Caco-2 (cell line): ENCODE measurements around the gene ATP6V0B. TPM values are rescaled to one million over a fixed set of nuclear protein-coding genes. Genes with fewer than 3 reads are reported as not detected.

Experiments used
- Bru-seq: library from RNA; stranded (reverse); fragments of 400-500 nt; gene quantifications from one replicate; lab custom pipeline; 2021; lab: Mats Ljungman, UMichigan
- BruChase-seq, 2 experiments: library from RNA; stranded (reverse); fragments of 400-500 nt; gene quantifications; one replicate each; lab custom pipeline; 2021; lab: Mats Ljungman, UMichigan
- BruUV-seq: library from RNA; stranded (reverse); fragments of 400-500 nt; replicated peaks from 2 replicates; lab custom pipeline; 2021; lab: Mats Ljungman, UMichigan
- CTCF ChIA-PET: fragments of 300-600 bp; sonication (Branson Sonifier 250); formaldehyde crosslinking; loops from one replicate; lab custom pipeline; 2022; ENCODE audit warnings: antibody characterized with exemption; lab: Charles Lee
- POLR2A ChIA-PET: fragments of 300-600 bp; sonication (Branson Sonifier 250); formaldehyde crosslinking; loops from one replicate; lab custom pipeline; 2022; ENCODE audit warnings: antibody characterized with exemption; lab: Charles Lee
- DNase-seq, 2 experiments: peaks; one replicate each; pipeline versions ENCODE4 v3.0.0 to v3.0.0-alpha.2; 2020 to 2022
- H3K27me3 ChIP-seq: replicated peaks from 2 replicates; pipeline ENCODE4 v1.6.0; 2011; ENCODE audit warnings: low read length; ENCODE audit not compliant: control insufficient read depth, insufficient read depth
- H3K36me3 ChIP-seq: 2 replicates; pipeline ENCODE4 v1.5.1; 2011; ENCODE audit warnings: low read length; ENCODE audit not compliant: control insufficient read depth, insufficient read depth
- H3K4me1 ChIP-seq: fragments of 250-450 bp; sonication (Bioruptor Pico); 2 replicates; pipeline ENCODE4 v1.5.1; 2020; ENCODE audit warnings: mild to moderate bottlenecking
- H3K4me3 ChIP-seq: 2 replicates; pipeline ENCODE4 v1.5.1; 2011; ENCODE audit warnings: low read depth, mild to moderate bottlenecking, control low read depth, low read length
- H3K9me3 ChIP-seq: fragments of 250-450 bp; sonication (Bioruptor Pico); 2 replicates; pipeline ENCODE4 v1.5.1; 2020; ENCODE audit warnings: mild to moderate bottlenecking, moderate library complexity
- H3K27ac Mint-ChIP-seq: one replicate; pipeline ENCODE4 v1.8.0; 2022; ENCODE audit warnings: mixed read lengths; ENCODE audit not compliant: unreplicated experiment
- H3K27me3 Mint-ChIP-seq: one replicate; pipeline ENCODE4 v1.8.0; 2022; ENCODE audit warnings: mixed read lengths; ENCODE audit not compliant: insufficient read depth, unreplicated experiment
- H3K36me3 Mint-ChIP-seq: one replicate; pipeline ENCODE4 v1.8.0; 2022; ENCODE audit warnings: mild to moderate bottlenecking, mixed read lengths; ENCODE audit not compliant: insufficient read depth, unreplicated experiment
- H3K4me1 Mint-ChIP-seq: one replicate; pipeline ENCODE4 v1.8.0; 2022; ENCODE audit warnings: low read depth, mixed read lengths; ENCODE audit not compliant: unreplicated experiment
- H3K4me3 Mint-ChIP-seq: one replicate; pipeline ENCODE4 v1.8.0; 2022; ENCODE audit warnings: mild to moderate bottlenecking, moderate library complexity, mixed read lengths; ENCODE audit not compliant: unreplicated experiment
- H3K9me3 Mint-ChIP-seq: one replicate; pipeline ENCODE4 v1.8.0; 2022; ENCODE audit warnings: mixed read lengths; ENCODE audit not compliant: unreplicated experiment
- intact Hi-C: fragments of 100-400 bp; cut with micrococcal nuclease; formaldehyde crosslinking; loops from one replicate; pipeline ENCODE4 v1.10.0; 2022; ENCODE audit not compliant: unreplicated experiment
- long read RNA-seq: library from polyadenylated mRNA; stranded (forward); transcript quantifications from one replicate; pipeline ENCODE4 v2.0.0, GENCODE V29; 2022
- total RNA-seq: library from RNA; stranded (reverse); gene quantifications from 2 replicates; pipeline ENCODE4 v1.2.3, GENCODE V29; 2022
- TF ChIP-seq, protein P1 (sequence below), 2 experiments: fragments of 200-600 bp in 1 of 2; IDR thresholded peaks; 1 replicate in 1 of 2; 2 replicates in 1 of 2; pipeline versions ENCODE4 v1.5.1 to v1.8.0; 2011 to 2022; ENCODE audit warnings: antibody characterized with exemption in 1 of 2, control low read depth in 1 of 2, inconsistent platforms in 1 of 2, low read depth in 1 of 2, low read length in 1 of 2, mild to moderate bottlenecking in 1 of 2, moderate library complexity in 1 of 2; ENCODE audit not compliant: insufficient read depth in 1 of 2, severe bottlenecking in 1 of 2, unreplicated experiment in 1 of 2

ATP6V0B gene
- 89.9 and 91.2 TPM in 2 replicates for total RNA-seq
- percentile 79 among the genes with signal in this experiment for Bru-seq, nascent RNA
- percentile 85 among the genes with signal in this experiment for BruChase-seq, experiment 1, labeled RNA remaining after a 2-hour chase
- percentile 94 among the genes with signal in this experiment for BruChase-seq, experiment 2, labeled RNA remaining after a 6-hour chase
- long read RNA-seq, transcript ATP6V0B-205 (8 exons, 1,298 nt): major isoform, 177 of 210 reads
- long read RNA-seq, transcript ATP6V0B-201 (7 exons, 944 nt): minor isoform, 13 of 210 reads
- long read RNA-seq, partial matches to known transcripts: 1 of 210 reads
- long read RNA-seq, other reads (novel, unspliced or antisense): 11 of 210 reads

DNA sequence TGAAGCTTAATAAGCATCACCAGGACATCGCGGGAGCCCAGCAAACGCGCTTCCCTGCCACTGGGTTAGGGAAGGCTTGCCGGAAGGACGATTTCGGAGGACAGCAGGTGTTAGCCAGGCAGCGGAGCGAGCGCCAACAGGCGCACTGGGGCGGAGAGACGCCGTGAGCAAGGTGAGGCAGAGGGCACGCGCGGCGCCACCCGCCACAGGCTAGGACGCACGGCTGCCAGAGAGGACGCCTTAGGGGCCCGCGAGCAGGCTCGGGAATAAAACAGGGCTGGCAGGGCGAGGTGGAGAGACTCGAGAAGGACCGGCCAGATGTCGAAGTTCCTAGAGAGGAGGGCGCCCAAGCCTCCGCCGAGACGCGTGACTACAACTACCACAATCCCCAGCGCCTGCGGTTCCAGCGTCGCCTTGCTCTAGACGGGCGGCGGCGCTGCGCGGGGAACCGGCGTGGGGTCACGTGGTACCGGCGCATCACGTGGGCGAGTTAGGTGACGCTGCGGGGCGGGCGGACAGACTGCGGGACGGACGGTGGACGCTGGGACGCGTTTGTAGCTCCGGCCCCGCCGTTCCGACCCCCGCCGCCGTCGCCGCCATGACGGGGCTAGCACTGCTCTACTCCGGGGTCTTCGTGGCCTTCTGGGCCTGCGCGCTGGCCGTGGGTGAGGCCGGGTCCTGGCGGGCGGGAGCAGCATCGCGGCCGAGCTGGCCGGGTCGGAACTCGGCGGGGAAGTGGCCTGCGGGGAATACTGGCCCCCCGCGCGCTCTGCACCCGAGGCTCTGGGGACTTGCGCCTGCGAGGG, at the start of gene ATP6V0B:
Gene ATP6V0B, plus strand, starts transcription at position 518 of the 806 bp plus-strand sequence. Its CDS starts 81 bp downstream, at position 599.
- Mint-ChIP-seq H3K4me1 (peaks cover 17% of the 10 kb centered on the region), H3K4me3 (peak within 1 kb of the TSS; percentile 91), H3K27me3 (no peaks in the 10 kb centered on the region), H3K9me3 (no peaks in the 10 kb centered on the region), H3K27ac (peak within 1 kb of the TSS; percentile 88), H3K36me3 (peaks cover 40% of the 10 kb centered on the region)
- peak; percentile 91 to 93 for DNase-seq
- Histone ChIP-seq H3K9me3 (no peaks in the 10 kb centered on the region), H3K36me3 (peaks cover 4% of the 10 kb centered on the region), H3K4me3 (peak within 1 kb of the TSS; percentile 96), H3K27me3 (no peaks in the 10 kb centered on the region), H3K4me1 (peaks cover 17% of the 10 kb centered on the region)
- CTCF ChIA-PET: interaction anchor here (0.6 to 0.7 kb wide), 2 partner anchors 40 to 78 kb away, joined by 4 to 6 read pairs; no protein-coding TSS in a partner anchor
- TF ChIP-seq, protein P1, sequence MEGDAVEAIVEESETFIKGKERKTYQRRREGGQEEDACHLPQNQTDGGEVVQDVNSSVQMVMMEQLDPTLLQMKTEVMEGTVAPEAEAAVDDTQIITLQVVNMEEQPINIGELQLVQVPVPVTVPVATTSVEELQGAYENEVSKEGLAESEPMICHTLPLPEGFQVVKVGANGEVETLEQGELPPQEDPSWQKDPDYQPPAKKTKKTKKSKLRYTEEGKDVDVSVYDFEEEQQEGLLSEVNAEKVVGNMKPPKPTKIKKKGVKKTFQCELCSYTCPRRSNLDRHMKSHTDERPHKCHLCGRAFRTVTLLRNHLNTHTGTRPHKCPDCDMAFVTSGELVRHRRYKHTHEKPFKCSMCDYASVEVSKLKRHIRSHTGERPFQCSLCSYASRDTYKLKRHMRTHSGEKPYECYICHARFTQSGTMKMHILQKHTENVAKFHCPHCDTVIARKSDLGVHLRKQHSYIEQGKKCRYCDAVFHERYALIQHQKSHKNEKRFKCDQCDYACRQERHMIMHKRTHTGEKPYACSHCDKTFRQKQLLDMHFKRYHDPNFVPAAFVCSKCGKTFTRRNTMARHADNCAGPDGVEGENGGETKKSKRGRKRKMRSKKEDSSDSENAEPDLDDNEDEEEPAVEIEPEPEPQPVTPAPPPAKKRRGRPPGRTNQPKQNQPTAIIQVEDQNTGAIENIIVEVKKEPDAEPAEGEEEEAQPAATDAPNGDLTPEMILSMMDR (IDR thresholded peaks at IDR 0.05; ENCODE audit: insufficient read depth in 1 of 2, low read depth in 1 of 2, low read length in 1 of 2, severe bottlenecking in 1 of 2, unreplicated experiment in 1 of 2): peak in 1 of 2 experiments; percentile 23
- intact Hi-C loops: loop anchor here (2.0 kb wide), 1 partner anchor 16 kb away; the partner anchor contains the start of gene CCDC24
- POLR2A ChIA-PET: interaction anchor here (0.6 to 0.9 kb wide), 2 partner anchors 325 to 657 kb away, joined by 3 to 8 read pairs; partner anchors contain the start of gene KDM4A
- no TSS peak for BruUV-seq

DNA sequence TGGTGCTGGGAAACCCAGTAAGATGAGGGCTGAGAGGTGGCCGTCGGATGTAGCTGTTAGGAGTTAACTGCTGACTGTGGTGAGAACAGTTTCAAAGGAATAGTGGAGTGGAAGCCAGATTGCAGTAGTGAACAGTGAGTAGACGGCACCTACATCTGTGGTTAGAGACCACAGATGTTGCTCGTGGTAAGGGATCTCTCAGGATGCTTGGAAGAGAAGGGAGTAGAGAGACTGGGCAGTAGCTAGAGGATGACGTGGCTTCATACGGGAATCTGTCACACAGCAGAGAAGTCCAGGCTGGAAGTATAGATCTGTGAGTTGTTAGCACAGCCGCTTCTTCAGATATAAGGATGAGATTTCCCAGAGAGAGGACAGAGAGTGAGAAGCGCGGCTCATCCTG, 48.9 kb upstream of the ATP6V0B start:
- DNase-seq: no peak
- ChIA-PET POLR2A (no interaction called here), CTCF (interaction anchor here (0.7 kb wide), 1 partner anchor 162 kb away, joined by 3 read pairs; no protein-coding TSS in a partner anchor)
- TF ChIP-seq, protein P1 (IDR thresholded peaks at IDR 0.05; ENCODE audit: insufficient read depth in 1 of 2, low read depth in 1 of 2, low read length in 1 of 2, severe bottlenecking in 1 of 2, unreplicated experiment in 1 of 2): no peak
- Histone ChIP-seq H3K9me3 (no peaks in the 10 kb centered on the region), H3K4me3 (no peak overlapping the region), H3K27me3 (no peaks in the 10 kb centered on the region), H3K4me1 (no peaks in the 10 kb centered on the region), H3K36me3 (no peaks in the 10 kb centered on the region)
- no peaks in the 10 kb centered on the region for H3K9me3 Mint-ChIP-seq
- BruUV-seq: no TSS peak
- H3K27ac Mint-ChIP-seq: no peak overlapping the region
- no peaks in the 10 kb centered on the region for H3K36me3 Mint-ChIP-seq
- H3K4me1 Mint-ChIP-seq: peaks cover 8% of the 10 kb centered on the region
- no peaks in the 10 kb centered on the region for H3K27me3 Mint-ChIP-seq
- intact Hi-C loops: no loop called here
- no peak overlapping the region for H3K4me3 Mint-ChIP-seq
